ENCODE measurements around the gene SULT1A1.

DNA sequence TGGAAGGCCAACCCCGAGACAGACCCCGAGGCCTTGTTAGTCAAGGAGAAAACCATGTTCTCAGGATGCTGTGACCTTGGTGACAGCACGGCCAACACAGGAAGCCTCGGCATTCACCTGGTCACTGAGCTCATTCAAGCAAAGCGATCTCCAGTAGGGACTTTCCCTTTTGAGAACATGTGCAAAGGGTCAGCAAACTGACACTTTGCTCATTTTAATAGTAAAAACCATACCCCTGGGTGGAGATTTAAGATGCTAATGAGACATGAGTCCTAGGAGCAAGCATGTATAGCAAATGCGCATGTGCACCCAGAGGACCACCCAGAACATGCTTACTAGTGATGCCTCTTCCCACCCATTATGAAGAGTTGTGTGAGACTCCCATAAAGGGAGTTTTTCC lies 7.3 kb downstream of the SULT1A1 start:
- TF ChIP-seq CTCF (IDR thresholded peaks at IDR 0.05; ENCODE audit: low read depth, low read length, missing input control) (no peak), MAX (IDR thresholded peaks at IDR 0.05) (no peak), EGR1 (IDR thresholded peaks at IDR 0.05; ENCODE audit: low read depth in 2 of 2) (no peak), SP1 (IDR thresholded peaks at IDR 0.05) (no peak), RAD21 (IDR thresholded peaks at IDR 0.05) (no peak)
- TF ChIP-seq, protein P1, sequence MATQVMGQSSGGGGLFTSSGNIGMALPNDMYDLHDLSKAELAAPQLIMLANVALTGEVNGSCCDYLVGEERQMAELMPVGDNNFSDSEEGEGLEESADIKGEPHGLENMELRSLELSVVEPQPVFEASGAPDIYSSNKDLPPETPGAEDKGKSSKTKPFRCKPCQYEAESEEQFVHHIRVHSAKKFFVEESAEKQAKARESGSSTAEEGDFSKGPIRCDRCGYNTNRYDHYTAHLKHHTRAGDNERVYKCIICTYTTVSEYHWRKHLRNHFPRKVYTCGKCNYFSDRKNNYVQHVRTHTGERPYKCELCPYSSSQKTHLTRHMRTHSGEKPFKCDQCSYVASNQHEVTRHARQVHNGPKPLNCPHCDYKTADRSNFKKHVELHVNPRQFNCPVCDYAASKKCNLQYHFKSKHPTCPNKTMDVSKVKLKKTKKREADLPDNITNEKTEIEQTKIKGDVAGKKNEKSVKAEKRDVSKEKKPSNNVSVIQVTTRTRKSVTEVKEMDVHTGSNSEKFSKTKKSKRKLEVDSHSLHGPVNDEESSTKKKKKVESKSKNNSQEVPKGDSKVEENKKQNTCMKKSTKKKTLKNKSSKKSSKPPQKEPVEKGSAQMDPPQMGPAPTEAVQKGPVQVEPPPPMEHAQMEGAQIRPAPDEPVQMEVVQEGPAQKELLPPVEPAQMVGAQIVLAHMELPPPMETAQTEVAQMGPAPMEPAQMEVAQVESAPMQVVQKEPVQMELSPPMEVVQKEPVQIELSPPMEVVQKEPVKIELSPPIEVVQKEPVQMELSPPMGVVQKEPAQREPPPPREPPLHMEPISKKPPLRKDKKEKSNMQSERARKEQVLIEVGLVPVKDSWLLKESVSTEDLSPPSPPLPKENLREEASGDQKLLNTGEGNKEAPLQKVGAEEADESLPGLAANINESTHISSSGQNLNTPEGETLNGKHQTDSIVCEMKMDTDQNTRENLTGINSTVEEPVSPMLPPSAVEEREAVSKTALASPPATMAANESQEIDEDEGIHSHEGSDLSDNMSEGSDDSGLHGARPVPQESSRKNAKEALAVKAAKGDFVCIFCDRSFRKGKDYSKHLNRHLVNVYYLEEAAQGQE (IDR thresholded peaks at IDR 0.05): no peak
